H1 (cell line): ENCODE measurements around the gene ELP4. TPM values are rescaled to one million over a fixed set of nuclear protein-coding genes. Genes with fewer than 3 reads are reported as not detected.

ENCODE experiments used
- E2F6 ChIP-seq: IDR thresholded peaks from 2 replicates; pipeline ENCODE4 v1.6.1; 2012; ENCODE audit warnings: inconsistent platforms
- EP300 ChIP-seq, 2 experiments: IDR thresholded peaks; 1 replicate in 1 of 2; 2 replicates in 1 of 2; pipeline ENCODE4 v1.6.1; 2011 to 2012; ENCODE audit warnings: low read depth in 2 of 2, low read length in 2 of 2, mild to moderate bottlenecking in 2 of 2, borderline replicate concordance in 1 of 2, inconsistent platforms in 1 of 2, moderate library complexity in 1 of 2
- SRF ChIP-seq: IDR thresholded peaks from 2 replicates; pipeline ENCODE4 v1.6.1; 2011; ENCODE audit warnings: mild to moderate bottlenecking, low read depth, low read length, moderate library complexity
- TEAD4 ChIP-seq: IDR thresholded peaks from 2 replicates; pipeline ENCODE4 v1.6.1; 2012; ENCODE audit warnings: low read depth, low read length, inconsistent platforms, mixed read lengths
- polyA plus RNA-seq, 7 experiments: library from polyadenylated mRNA; depleted of rRNA in 3 of 7; stranded (reverse) in 5 of 7; unstranded in 2 of 7; fragments of >200 nt in 5 of 7; fragments of 200-250 nt in 2 of 7; gene quantifications; 1 replicate in 5 of 7; 2 replicates in 1 of 7; 4 replicates in 1 of 7; pipeline versions ENCODE4 v1.2.1 to v1.2.3, GENCODE V29; 2011 to 2013; ENCODE audit warnings: missing spikeins in 2 of 7, mixed read lengths in 2 of 7
- total RNA-seq: library from RNA; stranded (reverse); fragmentation: NEBNext Ultra II Directional; extraction: Animal tissue kit (Norgen Biotek cat#: 25700); gene quantifications from 2 replicates; pipeline ENCODE4 v1.2.1, GENCODE V29; 2021

ELP4 gene
- total and polyA plus RNA-seq, 2 of the 8 experiments (the other 6 are each of a cell fraction or from before 2014, with no cell fraction given), result 14.0 to 18.6 TPM

GRCh38 chr11:31728432-31728831 lies 218.9 kb downstream of the ELP4 start (continued):
- no peak for TF ChIP-seq EP300 (IDR thresholded peaks at IDR 0.05; ENCODE audit: borderline replicate concordance in 1 of 2, low read depth in 2 of 2, low read length in 2 of 2)
- TF ChIP-seq SRF, result no peak
- no peak for TF ChIP-seq E2F6
- no peak for TF ChIP-seq TEAD4
- TF ChIP-seq, all 59 proteins: peak for 0
